ENCODE measurements around the gene DMAC2L. TPM values are rescaled to one million over a fixed set of nuclear protein-coding genes. Genes with fewer than 3 reads are reported as not detected.
A peak's percentile ranks its signal among the peaks of the same experiment; 100 is the strongest.

Gene DMAC2L
- total RNA-seq, 4 donors from 2014 or later = 7.5 to 23.1 (median 20.4) TPM

GRCh38 chr14:50344876-50345563, 32.9 kb downstream of the DMAC2L start:
- TF ChIP-seq POLR2A (IDR thresholded peaks at IDR 0.05) (no peak), CTCF (IDR thresholded peaks at IDR 0.05) (no peak), EP300 (IDR thresholded peaks at IDR 0.05) (no peak)
- 45 to 59% methylated on average over 4 of the region's 4 CpGs for WGBS, 2 donors
- no peaks in the 10 kb centered on the region for H3K27me3 ChIP-seq
- peak overlapping the region in 2 of 4 donors; percentile 32 to 76 for H3K27ac ChIP-seq
- no peak for DNase-seq (ENCODE audit: low spot score in 2 of 2)
- no peaks in the 10 kb centered on the region for H3K9me3 ChIP-seq
- no peak overlapping the region for H3K4me3 ChIP-seq
- H3K36me3 ChIP-seq = no peaks in the 10 kb centered on the region
- H3K4me1 ChIP-seq = peaks cover 0 to 53% (median 19%) of the 10 kb centered on the region in 4 donors

GRCh38 chr14:50345846-50346422, 33.8 kb downstream of the DMAC2L start:
- Histone ChIP-seq H3K4me3 (no peak overlapping the region), H3K9me3 (no peaks in the 10 kb centered on the region), H3K27ac (peak overlapping the region in 2 of 4 donors; percentile 32 to 76), H3K27me3 (no peaks in the 10 kb centered on the region), H3K4me1 (peaks cover 0 to 56% (median 19%) of the 10 kb centered on the region in 4 donors), H3K36me3 (no peaks in the 10 kb centered on the region)
- DNase-seq (ENCODE audit: low spot score in 2 of 2) = no peak
- TF ChIP-seq EP300 (IDR thresholded peaks at IDR 0.05) = no peak
- 33 to 37% methylated on average over 6 of the region's 6 CpGs for WGBS, 2 donors

GRCh38 chr14:50347521-50347920, 35.4 kb downstream of the DMAC2L start:
- 0 to 86% methylated on average over 1 of the region's 1 CpG for WGBS, 2 donors
- Histone ChIP-seq H3K27ac (peak overlapping the region in 2 of 4 donors; percentile 41 to 43), H3K36me3 (no peaks in the 10 kb centered on the region), H3K27me3 (no peaks in the 10 kb centered on the region), H3K4me1 (peaks cover 0 to 58% (median 23%) of the 10 kb centered on the region in 4 donors), H3K9me3 (no peaks in the 10 kb centered on the region), H3K4me3 (no peak overlapping the region)
- TF ChIP-seq CTCF (IDR thresholded peaks at IDR 0.05) (no peak), EP300 (IDR thresholded peaks at IDR 0.05) (no peak), POLR2A (IDR thresholded peaks at IDR 0.05) (no peak)
- DNase-seq (ENCODE audit: low spot score in 2 of 2) = no peak

GRCh38 chr14:50348933-50349332, 36.8 kb downstream of the DMAC2L start:
- H3K27ac ChIP-seq = peak overlapping the region in 1 of 4 donors; percentile 8

GRCh38 chr14:50350975-50351374, 38.9 kb downstream of the DMAC2L start:
- TF ChIP-seq EP300 (IDR thresholded peaks at IDR 0.05) (no peak), CTCF (IDR thresholded peaks at IDR 0.05) (no peak), POLR2A (IDR thresholded peaks at IDR 0.05) (no peak)
- DNase-seq (ENCODE audit: low spot score in 2 of 2) = no peak
- Histone ChIP-seq H3K36me3 (no peaks in the 10 kb centered on the region), H3K4me1 (peaks cover 0 to 33% (median 10%) of the 10 kb centered on the region in 4 donors), H3K27ac (no peak overlapping the region), H3K4me3 (no peak overlapping the region), H3K9me3 (no peaks in the 10 kb centered on the region), H3K27me3 (no peaks in the 10 kb centered on the region)
- WGBS, 2 donors = 43 to 61% methylated on average over 2 of the region's 2 CpGs

More at GRCh38 chr14:50348933-50349332, 36.8 kb downstream of the DMAC2L start:
- H3K27me3 ChIP-seq = no peaks in the 10 kb centered on the region
- no peak overlapping the region for H3K4me3 ChIP-seq
- peaks cover 0 to 50% (median 15%) of the 10 kb centered on the region in 4 donors for H3K4me1 ChIP-seq
- H3K9me3 ChIP-seq = no peaks in the 10 kb centered on the region
- TF ChIP-seq POLR2A (IDR thresholded peaks at IDR 0.05) (no peak), CTCF (IDR thresholded peaks at IDR 0.05) (no peak), EP300 (IDR thresholded peaks at IDR 0.05) (no peak)
- no peak for DNase-seq (ENCODE audit: low spot score in 2 of 2)
- no peaks in the 10 kb centered on the region for H3K36me3 ChIP-seq

All from tibial nerve (tissue), 4 donors.